Measurements from ENCODE around the gene TFF3.

DNA sequence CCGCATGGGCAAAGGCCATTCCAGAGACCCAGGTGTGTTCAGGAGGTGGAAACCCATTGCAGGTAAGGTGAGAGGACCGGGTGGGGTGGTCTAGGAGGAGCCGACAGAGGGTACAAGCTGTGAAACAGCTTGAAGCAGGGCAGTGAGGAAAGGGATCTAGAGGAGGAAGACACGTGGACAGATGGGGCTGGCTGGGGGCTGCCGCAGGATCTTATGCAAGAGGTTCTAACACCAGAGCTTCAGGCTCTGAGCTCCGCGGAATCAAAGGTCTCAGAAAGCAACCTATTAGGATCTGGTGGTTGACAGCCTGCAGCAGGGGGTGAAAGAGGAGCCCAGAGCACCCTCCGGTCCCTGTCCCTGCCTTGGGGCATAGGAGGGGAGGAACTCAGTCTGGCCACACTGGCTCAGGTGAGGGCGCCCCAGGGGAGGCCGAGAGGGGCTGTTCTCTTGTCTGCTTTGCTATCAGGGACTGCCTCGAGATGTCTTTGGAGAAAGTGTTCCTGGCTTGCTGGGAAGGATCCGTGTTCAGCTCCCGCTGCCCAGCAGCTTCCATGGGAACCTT is 49.2 kb upstream of the TFF3 start:
- TF ChIP-seq POLR2A (IDR thresholded peaks at IDR 0.05; ENCODE audit: low read length): no peak
- no peak for TF ChIP-seq GATA1 (IDR thresholded peaks at IDR 0.05; ENCODE audit: low read depth, low read length)

All from erythroblast (primary cell).